D721Med (cell line): Measurements from ENCODE around the gene ODC1.

Source experiments
- DNase-seq: peaks from one replicate; pipeline ENCODE4 v3.0.0; 2011; ENCODE audit warnings: low spot score; ENCODE audit not compliant: insufficient read length
- FAIRE-seq: peaks from 2 replicates; lab custom pipeline; 2011; peaks lifted over from hg19 to GRCh38; lab: Jason Lieb, UNC
- CTCF ChIP-seq: IDR thresholded peaks from 2 replicates; pipeline ENCODE4 v1.5.1; 2012; ENCODE audit warnings: mild to moderate bottlenecking, control low read depth; ENCODE audit not compliant: insufficient read depth; ENCODE audit errors: missing control alignments

ODC1 gene

GRCh38 chr2:10426726-10427617 lies 21.2 kb downstream of the ODC1 start:
- DNase-seq: no peak
- FAIRE-seq: no peak
- no peak for TF ChIP-seq CTCF

GRCh38 chr2:10425699-10426098 lies 22.4 kb downstream of the ODC1 start:
- DNase-seq (no peak), FAIRE-seq (no peak)
- no peak for TF ChIP-seq CTCF

- TF ChIP-seq CTCF: no peak
- no peak for FAIRE-seq
- no peak for DNase-seq
Measured at GRCh38 chr2:10424916-10425505, 23.1 kb downstream of the ODC1 start.

- TF ChIP-seq CTCF: no peak
- FAIRE-seq (no peak), DNase-seq (no peak)
Measured at GRCh38 chr2:10424051-10424450, 24.1 kb downstream of the ODC1 start.

GRCh38 chr2:10423400-10423774 lies 24.7 kb downstream of the ODC1 start:
- DNase-seq (no peak), FAIRE-seq (no peak)
- no peak for TF ChIP-seq CTCF

- no peak for FAIRE-seq
- no peak for TF ChIP-seq CTCF
- no peak for DNase-seq
Measured at GRCh38 chr2:10422732-10423399, 25.3 kb downstream of the ODC1 start.
